Adipocyte (in vitro differentiated cells): Measurements from ENCODE around the gene FASLG.

Experiments
- DNase-seq: peaks from one replicate; pipeline ENCODE4 v3.0.0-alpha.2; 2015; ENCODE audit warnings: low read depth
- H3K27me3 ChIP-seq: replicated peaks from 2 replicates; pipeline ENCODE4 v1.7.0; 2013; ENCODE audit warnings: mild to moderate bottlenecking, low read length, moderate library complexity; ENCODE audit not compliant: control insufficient read depth, insufficient read depth
- H3K36me3 ChIP-seq: 2 replicates; pipeline ENCODE4 v1.7.0; 2013; ENCODE audit warnings: low read length, mild to moderate bottlenecking, moderate library complexity; ENCODE audit not compliant: control insufficient read depth, insufficient read depth, severe bottlenecking
- H3K4me1 ChIP-seq: 2 replicates; pipeline ENCODE4 v1.7.0; 2013; ENCODE audit warnings: mild to moderate bottlenecking, low read length, moderate library complexity; ENCODE audit not compliant: control insufficient read depth, insufficient read depth
- H3K4me3 ChIP-seq: 2 replicates; pipeline ENCODE4 v1.7.0; 2013; ENCODE audit warnings: mild to moderate bottlenecking, low read length, moderate library complexity
- H3K9ac ChIP-seq: 2 replicates; pipeline ENCODE4 v1.7.0; 2013; ENCODE audit warnings: mild to moderate bottlenecking, low read length, moderate library complexity
- H3K9me3 ChIP-seq: 2 replicates; pipeline ENCODE4 v1.7.0; 2013; ENCODE audit warnings: mild to moderate bottlenecking, low read length, moderate library complexity; ENCODE audit not compliant: control insufficient read depth

FASLG gene

GRCh38 chr1:172669011-172669410 lies 10.1 kb downstream of the FASLG start:
- Histone ChIP-seq H3K4me3 (no peak overlapping the region), H3K9me3 (no peaks in the 10 kb centered on the region), H3K36me3 (no peaks in the 10 kb centered on the region), H3K9ac (no peak overlapping the region), H3K4me1 (peaks cover 5% of the 10 kb centered on the region), H3K27me3 (no peaks in the 10 kb centered on the region)
- DNase-seq = no peak

GRCh38 chr1:172670316-172670715 lies 11.4 kb downstream of the FASLG start:
- H3K4me1 ChIP-seq = peaks cover 5% of the 10 kb centered on the region
- DNase-seq = no peak
- no peaks in the 10 kb centered on the region for H3K36me3 ChIP-seq
- no peak overlapping the region for H3K9ac ChIP-seq
- no peak overlapping the region for H3K4me3 ChIP-seq
- no peaks in the 10 kb centered on the region for H3K27me3 ChIP-seq
- no peaks in the 10 kb centered on the region for H3K9me3 ChIP-seq

GRCh38 chr1:172670791-172671190 lies 11.9 kb downstream of the FASLG start:
- Histone ChIP-seq H3K4me3 (no peak overlapping the region), H3K27me3 (no peaks in the 10 kb centered on the region), H3K9me3 (no peaks in the 10 kb centered on the region), H3K4me1 (peaks cover 5% of the 10 kb centered on the region), H3K9ac (no peak overlapping the region), H3K36me3 (no peaks in the 10 kb centered on the region)
- DNase-seq = no peak

- peaks cover 5% of the 10 kb centered on the region for H3K4me1 ChIP-seq
- H3K4me3 ChIP-seq = no peak overlapping the region
- no peaks in the 10 kb centered on the region for H3K36me3 ChIP-seq
- no peaks in the 10 kb centered on the region for H3K9me3 ChIP-seq
- peak; percentile 53 for DNase-seq
- H3K27me3 ChIP-seq = no peaks in the 10 kb centered on the region
- no peak overlapping the region for H3K9ac ChIP-seq
Measured at GRCh38 chr1:172671591-172671990, 12.7 kb downstream of the FASLG start.

GRCh38 chr1:172672720-172673119 lies 13.8 kb downstream of the FASLG start:
- peaks cover 5% of the 10 kb centered on the region for H3K4me1 ChIP-seq
- H3K27me3 ChIP-seq = no peaks in the 10 kb centered on the region
- DNase-seq = no peak
- no peak overlapping the region for H3K9ac ChIP-seq
- no peaks in the 10 kb centered on the region for H3K36me3 ChIP-seq
- no peak overlapping the region for H3K4me3 ChIP-seq
- H3K9me3 ChIP-seq = no peaks in the 10 kb centered on the region

- no peaks in the 10 kb centered on the region for H3K9me3 ChIP-seq
- no peak for DNase-seq
Measured at GRCh38 chr1:172673761-172674160, 14.9 kb downstream of the FASLG start.

GRCh38 chr1:172674831-172675613 lies 16.1 kb downstream of the FASLG start:
- no peaks in the 10 kb centered on the region for H3K9me3 ChIP-seq
- peaks cover 5% of the 10 kb centered on the region for H3K4me1 ChIP-seq
- DNase-seq = peak; percentile 8
- no peak overlapping the region for H3K4me3 ChIP-seq
- no peak overlapping the region for H3K9ac ChIP-seq
- H3K27me3 ChIP-seq = no peaks in the 10 kb centered on the region
- no peaks in the 10 kb centered on the region for H3K36me3 ChIP-seq

More at GRCh38 chr1:172673761-172674160, 14.9 kb downstream of the FASLG start:
- Histone ChIP-seq H3K9ac (no peak overlapping the region), H3K4me3 (no peak overlapping the region), H3K27me3 (no peaks in the 10 kb centered on the region), H3K4me1 (peaks cover 5% of the 10 kb centered on the region), H3K36me3 (no peaks in the 10 kb centered on the region)

- H3K4me3 ChIP-seq = no peak overlapping the region
- no peak for DNase-seq
- no peaks in the 10 kb centered on the region for H3K36me3 ChIP-seq
Measured at GRCh38 chr1:172679000-172679772, 20.3 kb downstream of the FASLG start.

GRCh38 chr1:172680244-172680643 lies 21.3 kb downstream of the FASLG start:
- Histone ChIP-seq H3K36me3 (no peaks in the 10 kb centered on the region), H3K4me1 (no peaks in the 10 kb centered on the region), H3K9ac (no peak overlapping the region), H3K4me3 (no peak overlapping the region), H3K27me3 (no peaks in the 10 kb centered on the region), H3K9me3 (no peaks in the 10 kb centered on the region)
- DNase-seq = no peak

More at GRCh38 chr1:172679000-172679772, 20.3 kb downstream of the FASLG start:
- Histone ChIP-seq H3K9ac (no peak overlapping the region), H3K27me3 (no peaks in the 10 kb centered on the region), H3K4me1 (no peaks in the 10 kb centered on the region), H3K9me3 (no peaks in the 10 kb centered on the region)

- Histone ChIP-seq H3K36me3 (no peaks in the 10 kb centered on the region), H3K9me3 (no peaks in the 10 kb centered on the region), H3K27me3 (no peaks in the 10 kb centered on the region), H3K4me1 (no peaks in the 10 kb centered on the region), H3K9ac (no peak overlapping the region), H3K4me3 (no peak overlapping the region)
- no peak for DNase-seq
Measured at GRCh38 chr1:172680733-172681275, 21.9 kb downstream of the FASLG start.

- no peak overlapping the region for H3K9ac ChIP-seq
- H3K4me1 ChIP-seq = no peaks in the 10 kb centered on the region
- H3K36me3 ChIP-seq = no peaks in the 10 kb centered on the region
- no peak for DNase-seq
- H3K27me3 ChIP-seq = no peaks in the 10 kb centered on the region
- H3K9me3 ChIP-seq = no peaks in the 10 kb centered on the region
- no peak overlapping the region for H3K4me3 ChIP-seq
Measured at GRCh38 chr1:172682812-172683211, 23.9 kb downstream of the FASLG start.
